ENCODE measurements around the gene AAK1. TPM values are rescaled to one million over a fixed set of nuclear protein-coding genes. Genes with fewer than 3 reads are reported as not detected.
"Not testable (repeated sequence)": the region's sequence is repeated elsewhere in the genome, so short reads cannot be mapped to it uniquely, and the experiment has no call there.

AAK1 gene
- polyA plus RNA-seq, 4 donors: 16.1 to 23.9 (median 19.0) TPM

- DNase-seq (ENCODE audit: low read depth in 4 of 4, low spot score in 3 of 4): not testable (repeated sequence)
Observed at GRCh38 chr2:69419111-69419510, 224.4 kb downstream of the AAK1 start.

- no peak for DNase-seq (ENCODE audit: low read depth in 4 of 4, low spot score in 3 of 4)
Observed at GRCh38 chr2:69416147-69416546, 227.4 kb downstream of the AAK1 start.

Other genes starting within 250 kb of the AAK1 start
- 10 to 100 TPM; 64.6 to 69.2 (median 66.7) TPM for gene NFU1, start 206.3 kb downstream of the AAK1 start, polyA plus RNA-seq (ENCODE audit: insufficient read length in 4 of 4)
- gene ANXA4, start 98.4 kb upstream of the AAK1 start, polyA plus RNA-seq (ENCODE audit: insufficient read length in 4 of 4): 100 to 1,000 TPM; 255 to 291 (median 256) TPM
- gene GMCL1, start 185.9 kb upstream of the AAK1 start, polyA plus RNA-seq (ENCODE audit: insufficient read length in 4 of 4): 10 to 100 TPM; 32.1 to 37.4 (median 35.9) TPM

Data from right renal pelvis (tissue), 4 donors.